ENCODE measurements around the gene TMEM62. TPM values are rescaled to one million over a fixed set of nuclear protein-coding genes. Genes with fewer than 3 reads are reported as not detected.
"Not testable (repeated sequence)": the region's sequence is repeated elsewhere in the genome, so short reads cannot be mapped to it uniquely, and the experiment has no call there.

Gene TMEM62
- total RNA-seq, 1 experiment from 2014 or later: 39.2 TPM

- no peak for DNase-seq (ENCODE audit: low spot score)
Observed at GRCh38 chr15:43121863-43122262, 11.5 kb upstream of the TMEM62 start.

GRCh38 chr15:43125100-43125661, 8.2 kb upstream of the TMEM62 start:
- DNase-seq (ENCODE audit: low spot score): no peak

DNA sequence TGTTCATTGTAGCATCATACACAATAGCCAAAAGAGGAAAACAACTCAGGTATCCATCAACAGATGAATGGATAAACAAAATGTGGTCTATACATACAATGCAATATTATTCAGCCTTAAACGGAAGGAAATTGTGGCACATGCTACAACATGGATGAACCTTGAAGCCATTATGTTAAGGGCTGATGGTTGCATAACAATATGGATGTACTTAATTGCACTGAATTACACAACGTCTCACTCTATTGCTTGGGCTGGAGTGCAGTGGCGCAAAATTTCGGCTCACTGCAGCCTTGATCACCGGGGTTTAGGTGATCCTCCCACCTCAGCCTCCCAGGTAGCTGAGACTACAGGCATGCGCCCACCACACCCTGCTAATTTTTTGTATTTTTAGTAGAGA, 7.0 kb upstream of the TMEM62 start:
- DNase-seq (ENCODE audit: low spot score): no peak

DNA sequence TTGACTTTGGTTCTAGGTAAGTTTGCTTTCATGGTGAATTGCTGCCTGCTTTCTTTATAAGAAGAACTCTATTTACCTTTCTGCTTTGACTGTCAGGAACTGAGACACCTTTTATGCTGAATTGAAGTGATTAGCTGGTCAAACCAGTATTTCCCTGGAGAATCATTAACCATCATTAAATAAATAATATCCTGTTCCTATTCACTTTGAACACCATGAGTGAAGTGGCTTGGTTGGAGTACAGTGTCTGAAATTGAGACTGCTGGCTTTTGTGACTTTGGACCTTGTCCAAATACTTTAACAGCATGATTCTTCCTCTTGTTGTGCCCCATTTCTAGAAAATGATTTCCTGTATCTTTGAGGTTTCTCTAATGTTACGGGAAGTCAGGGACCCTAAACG, 5.6 kb upstream of the TMEM62 start:
- DNase-seq (ENCODE audit: low spot score): no peak

DNA sequence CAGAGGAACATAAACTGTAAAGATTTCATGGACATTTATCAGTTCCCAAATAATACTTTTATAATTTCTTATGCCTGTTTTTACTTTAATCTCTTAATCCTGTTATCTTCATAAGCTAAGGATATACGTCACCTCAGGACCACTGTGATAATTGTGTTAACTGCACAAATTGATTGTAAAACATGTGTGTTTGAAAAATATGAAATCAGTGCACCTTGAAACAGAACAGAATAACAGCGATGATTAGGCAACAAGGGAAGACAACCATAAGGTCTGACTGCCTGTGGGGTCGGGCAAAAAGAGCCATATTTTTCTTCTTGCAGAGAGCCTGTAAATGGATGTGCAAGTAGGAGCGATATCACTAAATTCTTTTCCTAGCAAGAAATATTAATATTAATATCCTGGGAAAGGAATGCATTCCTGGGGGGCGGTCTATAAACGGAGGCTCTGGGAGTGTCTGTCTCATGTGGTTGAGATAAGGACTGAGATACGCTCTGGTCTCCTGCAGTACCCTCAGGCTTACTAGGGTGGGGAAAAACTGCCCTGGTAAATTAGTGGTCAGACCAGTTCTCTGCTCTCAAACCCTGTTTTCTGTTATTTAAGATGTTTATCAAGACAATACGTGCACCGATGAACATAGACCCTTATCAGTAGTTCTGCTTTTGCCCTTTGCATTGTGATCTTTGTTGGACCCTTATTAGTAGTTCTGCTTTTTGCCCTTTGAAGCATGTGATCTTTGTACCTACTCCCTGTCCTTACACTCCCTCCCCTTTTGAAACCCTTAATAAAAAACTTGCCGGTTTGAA, 5.0 kb upstream of the TMEM62 start:
- DNase-seq (ENCODE audit: low spot score): not testable (repeated sequence)

- DNase-seq (ENCODE audit: low spot score): no peak
Observed at GRCh38 chr15:43128980-43129335, 4.4 kb upstream of the TMEM62 start.

DNA sequence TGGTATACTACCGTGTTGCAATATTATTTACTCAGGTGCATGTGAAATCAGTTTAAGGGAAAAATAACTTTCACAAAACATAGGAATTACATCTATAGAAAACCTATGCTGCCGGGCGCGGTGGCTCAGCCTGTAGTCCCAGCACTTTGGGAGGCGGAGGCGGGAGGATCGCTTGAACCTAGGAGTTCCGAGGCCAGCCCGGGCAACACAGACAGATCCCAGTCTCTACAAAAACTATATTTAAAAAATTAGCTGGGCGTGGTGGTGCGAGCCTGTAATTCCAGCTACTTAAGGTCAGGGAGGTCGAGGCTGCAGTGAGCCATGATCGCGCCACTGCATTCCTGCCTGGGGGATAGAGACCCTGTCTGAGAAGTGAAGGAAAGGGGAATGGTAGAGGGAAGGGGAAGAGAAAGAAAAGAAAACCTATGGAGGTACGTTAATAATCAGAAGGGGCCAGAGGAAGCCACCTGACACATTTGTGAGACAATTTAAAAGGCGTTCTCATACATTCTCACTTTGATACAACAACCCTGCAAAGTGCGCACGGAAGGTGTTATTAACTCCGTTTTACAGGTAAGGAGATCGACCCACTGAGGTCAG, 456 bp upstream of the TMEM62 start:
- no peak for DNase-seq (ENCODE audit: low spot score)

- peak; percentile 6 for DNase-seq (ENCODE audit: low spot score)
Observed at GRCh38 chr15:43134157-43134635, 810 bp downstream of the TMEM62 start.

- no peak for DNase-seq (ENCODE audit: low spot score)
Observed at GRCh38 chr15:43135351-43135750, 2.0 kb downstream of the TMEM62 start.

- DNase-seq (ENCODE audit: low spot score): no peak
Observed at GRCh38 chr15:43143203-43143941, 10.0 kb downstream of the TMEM62 start.

DNA sequence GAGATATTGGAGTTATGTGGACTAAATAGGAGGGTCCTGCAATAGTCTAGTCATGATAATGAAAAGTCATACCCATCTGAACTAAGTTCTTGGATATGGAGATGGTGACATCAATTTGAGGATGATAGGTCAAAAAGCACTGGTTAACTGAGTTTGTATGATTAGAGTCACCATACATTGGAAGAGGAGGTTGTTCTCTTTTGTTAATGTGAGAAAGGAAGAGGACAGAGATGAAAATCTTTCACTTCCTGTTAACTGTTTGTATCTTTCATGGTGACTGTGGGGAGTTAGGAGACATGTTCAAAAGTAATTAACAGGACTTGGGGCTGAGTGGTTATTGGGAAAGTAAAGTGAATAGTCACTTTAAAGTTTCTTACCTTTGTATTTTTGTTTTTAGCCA, 11.1 kb downstream of the TMEM62 start:
- no peak for DNase-seq (ENCODE audit: low spot score)

DNA sequence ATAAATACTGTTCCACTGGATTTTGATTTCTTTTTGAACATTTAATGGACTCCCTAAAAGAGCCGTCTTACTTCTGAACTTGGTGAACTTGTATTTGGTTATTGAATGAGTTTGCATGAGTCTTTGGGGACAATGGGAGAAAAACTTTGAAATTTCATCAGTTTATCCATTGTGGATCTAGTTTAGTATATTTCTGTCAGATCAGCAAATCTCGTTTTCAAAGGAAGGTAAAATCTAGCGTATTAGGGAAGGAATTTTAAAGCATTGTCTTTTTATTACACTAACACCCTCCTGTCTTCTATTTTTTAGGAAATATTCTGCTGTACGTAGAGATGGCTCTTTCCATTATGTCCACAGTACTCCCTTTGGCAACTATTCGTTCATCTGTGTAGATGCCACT, 12.8 kb downstream of the TMEM62 start:
- no peak for DNase-seq (ENCODE audit: low spot score)

GRCh38 chr15:43150191-43150929, 17.0 kb downstream of the TMEM62 start:
- peak; percentile 92 for DNase-seq (ENCODE audit: low spot score)

GRCh38 chr15:43151688-43152087, 18.3 kb downstream of the TMEM62 start:
- DNase-seq (ENCODE audit: low spot score): no peak

DNA sequence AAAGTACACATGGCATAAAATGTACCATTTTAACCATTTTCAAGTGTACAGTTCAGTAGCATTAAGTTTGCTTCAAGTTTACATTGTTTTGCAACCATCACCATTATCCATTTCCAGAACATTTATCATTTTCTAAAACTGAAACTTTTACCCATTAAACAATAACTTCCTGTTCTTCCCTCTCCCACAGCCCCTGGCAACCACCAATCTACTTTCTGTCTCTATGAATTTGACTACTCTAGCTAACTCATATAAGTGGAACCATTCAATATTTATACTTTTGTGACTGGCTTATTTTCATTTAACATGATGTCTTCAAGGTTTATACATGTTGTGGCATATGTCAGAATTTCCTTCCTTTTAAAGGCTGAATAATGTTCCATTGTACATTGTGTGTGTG, 19.9 kb downstream of the TMEM62 start:
- no peak for DNase-seq (ENCODE audit: low spot score)

DNA sequence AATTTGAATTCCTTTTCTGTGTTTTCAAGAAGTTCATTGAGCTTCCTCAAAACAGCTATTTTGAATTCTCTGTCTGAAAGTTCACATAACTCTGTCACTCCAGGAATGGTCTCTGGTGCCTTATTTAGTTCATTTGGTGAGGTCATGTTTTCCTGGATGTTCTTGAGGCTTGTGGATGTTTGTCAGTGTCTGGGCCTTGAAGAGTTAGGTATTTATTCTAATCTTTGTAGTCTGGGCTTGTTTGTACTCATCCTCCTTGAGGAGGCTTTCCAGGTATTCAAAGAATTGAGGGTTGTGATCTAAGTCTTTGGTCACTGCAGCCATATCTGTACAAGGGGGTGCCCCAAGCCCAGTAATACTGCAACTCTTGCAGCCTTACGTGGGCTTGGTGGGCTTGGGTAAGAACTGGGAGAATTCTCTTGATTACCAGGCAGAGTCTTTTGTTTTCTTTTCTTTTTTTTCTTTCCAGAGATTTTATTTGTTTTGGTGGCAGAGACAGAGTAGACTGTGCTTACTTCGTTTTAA, 32.5 kb downstream of the TMEM62 start:
- no peak for DNase-seq (ENCODE audit: low spot score)

DNA sequence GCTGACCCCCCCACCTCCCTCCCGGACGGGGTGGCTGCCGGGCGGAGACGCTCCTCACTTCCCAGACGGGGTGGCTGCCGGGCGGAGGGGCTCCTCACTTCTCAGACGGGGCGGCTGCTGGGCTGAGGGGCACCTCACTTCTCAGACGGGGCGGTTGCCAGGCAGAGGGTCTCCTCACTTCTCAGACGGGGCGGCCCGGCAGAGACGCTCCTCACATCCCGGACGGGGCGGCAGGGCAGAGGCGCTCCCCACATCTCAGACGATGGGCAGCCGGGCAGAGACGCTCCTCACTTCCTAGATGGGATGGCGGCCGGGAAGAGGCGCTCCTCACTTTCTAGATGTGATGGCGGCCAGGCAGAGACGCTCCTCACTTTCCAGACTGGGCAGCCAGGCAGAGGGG, 33.9 kb downstream of the TMEM62 start:
- DNase-seq (ENCODE audit: low spot score): not testable (repeated sequence)

GRCh38 chr15:43168192-43169107, 35.1 kb downstream of the TMEM62 start:
- DNase-seq (ENCODE audit: low spot score): peak; percentile 64

- DNase-seq (ENCODE audit: low spot score): peak; percentile 23
Observed at GRCh38 chr15:43169888-43170287, 36.5 kb downstream of the TMEM62 start.

GRCh38 chr15:43175656-43176309, 42.4 kb downstream of the TMEM62 start:
- DNase-seq (ENCODE audit: low spot score): not testable (repeated sequence)
